OCI-LY7 (cell line): ENCODE measurements around the gene MED25. TPM values are rescaled to one million over a fixed set of nuclear protein-coding genes. Genes with fewer than 3 reads are reported as not detected.

Experiments used
- BruUV-seq: library from RNA; stranded (reverse); fragments of 400-500 nt; replicated peaks from 2 replicates; lab custom pipeline; 2021; lab: Mats Ljungman, UMichigan
- CTCF ChIA-PET: fragments of 300-600 bp; sonication (Branson Sonifier 250); formaldehyde crosslinking; loops from one replicate; lab custom pipeline; 2022; ENCODE audit warnings: antibody characterized with exemption; ENCODE audit not compliant: unreplicated experiment; lab: Charles Lee
- POLR2A ChIA-PET: fragments of 300-600 bp; sonication (Branson Sonifier 250); formaldehyde crosslinking; loops from one replicate; lab custom pipeline; 2022; ENCODE audit warnings: antibody characterized with exemption; lab: Charles Lee
- DNase-seq: peaks from one replicate; pipeline ENCODE4 v3.0.0-alpha.2; 2015; ENCODE audit warnings: low spot score
- H2AFZ ChIP-seq: fragments of 200-600 bp; sonication (generic), shearing (Covaris generic); 2 replicates; pipeline ENCODE4 v1.6.1; 2014; ENCODE audit warnings: mild to moderate bottlenecking, antibody characterized with exemption, low read length, moderate library complexity
- H3K27ac ChIP-seq: fragments of 200-600 bp; sonication (generic); 2 replicates; pipeline ENCODE4 v1.5.1; 2014; ENCODE audit warnings: mixed run types, low read depth, mild to moderate bottlenecking, moderate library complexity, low read length, inconsistent platforms; ENCODE audit not compliant: poor library complexity, severe bottlenecking
- H3K36me3 ChIP-seq: fragments of 200-600 bp; sonication (generic); 2 replicates; pipeline ENCODE4 v1.6.1; 2014; ENCODE audit warnings: mild to moderate bottlenecking, antibody characterized with exemption, low read length, moderate library complexity, mixed read lengths; ENCODE audit not compliant: insufficient read depth
- H3K4me1 ChIP-seq: fragments of 200-600 bp; sonication (generic); 2 replicates; pipeline ENCODE4 v1.5.1; 2014; ENCODE audit warnings: mild to moderate bottlenecking, low read length; ENCODE audit not compliant: insufficient read depth, poor library complexity, severe bottlenecking
- H3K4me2 ChIP-seq: fragments of 200-600 bp; sonication (generic); 2 replicates; pipeline ENCODE4 v1.6.1; 2014; ENCODE audit warnings: mild to moderate bottlenecking, low read length
- H3K4me3 ChIP-seq: fragments of 200-600 bp; sonication (generic); 2 replicates; pipeline ENCODE4 v1.5.1; 2014; ENCODE audit warnings: mild to moderate bottlenecking, low read depth, low read length; ENCODE audit not compliant: poor library complexity, severe bottlenecking
- H3K79me2 ChIP-seq: fragments of 200-600 bp; sonication (generic); 2 replicates; pipeline ENCODE4 v1.6.1; 2016; ENCODE audit warnings: low read depth, mild to moderate bottlenecking, low read length, moderate library complexity, mixed read lengths; ENCODE audit not compliant: insufficient read depth
- H3K9me2 ChIP-seq: fragments of 200-600 bp; sonication (generic); 2 replicates; pipeline ENCODE4 v1.6.1; 2016; ENCODE audit warnings: mild to moderate bottlenecking, low read length, mixed read lengths; ENCODE audit not compliant: insufficient read depth
- H3K9me3 ChIP-seq: fragments of 200-600 bp; sonication (generic); 2 replicates; pipeline ENCODE4 v1.6.1; 2014; ENCODE audit warnings: mild to moderate bottlenecking, mixed run types, low read length, mixed read lengths
- H4K20me1 ChIP-seq: fragments of 200-600 bp; sonication (generic); 2 replicates; pipeline ENCODE4 v1.6.1; 2014; ENCODE audit warnings: mild to moderate bottlenecking, antibody characterized with exemption, low read length, moderate library complexity, mixed read lengths; ENCODE audit not compliant: insufficient read depth
- EZH2phosphoT487 ChIP-seq: fragments of 200-600 bp; sonication (generic); IDR thresholded peaks from 2 replicates; pipeline ENCODE4 v1.6.1; 2018; ENCODE audit warnings: low read depth, borderline replicate concordance, mild to moderate bottlenecking, mixed run types, antibody characterized with exemption, low read length, moderate library complexity, mixed read lengths
- intact Hi-C: fragments of 100-400 bp; cut with micrococcal nuclease; formaldehyde crosslinking; loops from one replicate; pipeline ENCODE4 v1.10.0; 2022; ENCODE audit not compliant: unreplicated experiment
- total RNA-seq, 2 experiments: library from RNA; depleted of rRNA in 1 of 2; stranded (reverse); fragments of >200 nt in 1 of 2; shearing (Covaris generic) in 1 of 2; gene quantifications; 2 replicates each; pipeline ENCODE4 v1.2.3, GENCODE V29; 2014 to 2022
- TF ChIP-seq, protein P1 (sequence below): fragments of 200-600 bp; sonication (generic); conservative IDR thresholded peaks from 2 replicates; pipeline ENCODE4 v1.5.1; 2014; ENCODE audit warnings: mild to moderate bottlenecking, antibody characterized with exemption, low read length, moderate library complexity, mixed read lengths

The MED25 gene
- total RNA-seq, 2 experiments from 2014 or later, result 85.1 to 111 TPM

GRCh38 chr19:49811328-49811727 lies 6.8 kb upstream of the MED25 start:
- H2AFZ ChIP-seq, result no peak overlapping the region
- peaks cover 40% of the 10 kb centered on the region for H3K4me1 ChIP-seq
- no peaks in the 10 kb centered on the region for H4K20me1 ChIP-seq
- no peak overlapping the region for H3K4me2 ChIP-seq
- intact Hi-C loops, result no loop called here
- no TSS peak for BruUV-seq
- ChIA-PET POLR2A (no interaction called here), CTCF (no interaction called here)
- peaks cover 14% of the 10 kb centered on the region; the same call in 1 of the 2 replicates for H3K36me3 ChIP-seq
- no peak overlapping the region for H3K4me3 ChIP-seq
- DNase-seq, result no peak
- TF ChIP-seq EZH2phosphoT487, result no peak
- TF ChIP-seq, protein P1, sequence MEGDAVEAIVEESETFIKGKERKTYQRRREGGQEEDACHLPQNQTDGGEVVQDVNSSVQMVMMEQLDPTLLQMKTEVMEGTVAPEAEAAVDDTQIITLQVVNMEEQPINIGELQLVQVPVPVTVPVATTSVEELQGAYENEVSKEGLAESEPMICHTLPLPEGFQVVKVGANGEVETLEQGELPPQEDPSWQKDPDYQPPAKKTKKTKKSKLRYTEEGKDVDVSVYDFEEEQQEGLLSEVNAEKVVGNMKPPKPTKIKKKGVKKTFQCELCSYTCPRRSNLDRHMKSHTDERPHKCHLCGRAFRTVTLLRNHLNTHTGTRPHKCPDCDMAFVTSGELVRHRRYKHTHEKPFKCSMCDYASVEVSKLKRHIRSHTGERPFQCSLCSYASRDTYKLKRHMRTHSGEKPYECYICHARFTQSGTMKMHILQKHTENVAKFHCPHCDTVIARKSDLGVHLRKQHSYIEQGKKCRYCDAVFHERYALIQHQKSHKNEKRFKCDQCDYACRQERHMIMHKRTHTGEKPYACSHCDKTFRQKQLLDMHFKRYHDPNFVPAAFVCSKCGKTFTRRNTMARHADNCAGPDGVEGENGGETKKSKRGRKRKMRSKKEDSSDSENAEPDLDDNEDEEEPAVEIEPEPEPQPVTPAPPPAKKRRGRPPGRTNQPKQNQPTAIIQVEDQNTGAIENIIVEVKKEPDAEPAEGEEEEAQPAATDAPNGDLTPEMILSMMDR, result no peak
- H3K27ac ChIP-seq, result no peak overlapping the region
- H3K9me2 ChIP-seq, result no peaks in the 10 kb centered on the region
- H3K9me3 ChIP-seq, result no peaks in the 10 kb centered on the region
- no peaks in the 10 kb centered on the region for H3K79me2 ChIP-seq

GRCh38 chr19:49812452-49812996 lies 5.6 kb upstream of the MED25 start:
- DNase-seq, result peak; percentile 10
- Histone ChIP-seq H4K20me1 (no peaks in the 10 kb centered on the region), H3K79me2 (no peaks in the 10 kb centered on the region), H2AFZ (peak overlapping the region; percentile 76), H3K9me2 (no peaks in the 10 kb centered on the region), H3K4me3 (peak overlapping the region; percentile 69), H3K27ac (peak overlapping the region; percentile 61), H3K4me1 (peaks cover 49% of the 10 kb centered on the region), H3K36me3 (peaks cover 5% of the 10 kb centered on the region; the same call in 1 of the 2 replicates), H3K4me2 (peak overlapping the region; percentile 85), H3K9me3 (no peaks in the 10 kb centered on the region)
- POLR2A ChIA-PET, result interaction anchor here (0.5 to 1.5 kb wide), 3 partner anchors 14 to 38 kb away, joined by 3 read pairs; no protein-coding TSS in a partner anchor
- CTCF ChIA-PET, result interaction anchor here (0.6 kb wide), 1 partner anchor 50 kb away, joined by 5 read pairs; no protein-coding TSS in a partner anchor
- TSS peak; percentile 91 for BruUV-seq
- intact Hi-C loops, result loop anchor here (2.0 kb wide), 2 partner anchors 54 to 64 kb away; partner anchors contain the start of genes AKT1S1, PNKP and TBC1D17
- TF ChIP-seq, protein P1, result no peak
- no peak for TF ChIP-seq EZH2phosphoT487
